Endodermal cell (in vitro differentiated cells): ENCODE measurements around the gene ANKFN1. TPM values are rescaled to one million over a fixed set of nuclear protein-coding genes. Genes with fewer than 3 reads are reported as not detected.

Source experiments
- DNase-seq: peaks from one replicate; pipeline ENCODE4 v3.0.0-alpha.2; 2017
- H3K27ac ChIP-seq: 2 replicates; pipeline ENCODE4 v1.5.1; 2013; ENCODE audit warnings: mild to moderate bottlenecking, low read depth, low read length, moderate library complexity
- H3K27me3 ChIP-seq: 2 replicates; pipeline ENCODE4 v1.6.1; 2013; ENCODE audit warnings: mild to moderate bottlenecking, low read length, moderate library complexity; ENCODE audit not compliant: insufficient read depth, control insufficient read depth, poor library complexity, severe bottlenecking
- H3K36me3 ChIP-seq: 2 replicates; pipeline ENCODE4 v1.7.0; 2013; ENCODE audit warnings: mild to moderate bottlenecking, low read length, moderate library complexity; ENCODE audit not compliant: control insufficient read depth, insufficient read depth
- H3K4me1 ChIP-seq: one replicate; pipeline ENCODE4 v1.7.0; 2013; ENCODE audit warnings: low read length; ENCODE audit not compliant: control insufficient read depth, insufficient read depth
- H3K4me3 ChIP-seq: 2 replicates; pipeline ENCODE4 v1.5.1; 2013; ENCODE audit warnings: mild to moderate bottlenecking, low read length, moderate library complexity
- H3K9ac ChIP-seq: 2 replicates; pipeline ENCODE4 v1.6.1; 2013; ENCODE audit warnings: mild to moderate bottlenecking, low read length, moderate library complexity; ENCODE audit not compliant: poor library complexity, severe bottlenecking; ENCODE audit errors: extremely low read depth
- H3K9me3 ChIP-seq: 2 replicates; pipeline ENCODE4 v1.6.1; 2013; ENCODE audit warnings: mild to moderate bottlenecking, low read length, moderate library complexity; ENCODE audit not compliant: control insufficient read depth
- H3K27ac Mint-ChIP-seq: 2 replicates; pipeline ENCODE4 v1.8.0; 2020; ENCODE audit warnings: mixed read lengths
- H3K27me3 Mint-ChIP-seq: 2 replicates; pipeline ENCODE4 v1.8.0; 2021; ENCODE audit warnings: mild to moderate bottlenecking, mixed read lengths; ENCODE audit not compliant: insufficient read depth
- H3K36me3 Mint-ChIP-seq: 2 replicates; pipeline ENCODE4 v1.8.0; 2020; ENCODE audit warnings: low read depth, mixed read lengths
- H3K4me1 Mint-ChIP-seq: 2 replicates; pipeline ENCODE4 v1.8.0; 2020; ENCODE audit warnings: mixed read lengths
- H3K4me3 Mint-ChIP-seq: 2 replicates; pipeline ENCODE4 v1.8.0; 2020; ENCODE audit warnings: mild to moderate bottlenecking, moderate library complexity, mixed read lengths
- H3K9me3 Mint-ChIP-seq: 2 replicates; pipeline ENCODE4 v1.8.0; 2020; ENCODE audit warnings: mild to moderate bottlenecking, mixed read lengths
- WGBS, 2 experiments: methylation state at CpG; one replicate each; pipeline versions ENCODE4 v1.1.5 to v1.1.7; 2013; ENCODE audit warnings: missing lambda C conversion rate in 2 of 2, mixed read lengths in 1 of 2; ENCODE audit not compliant: insufficient coverage in 1 of 2, insufficient read length in 1 of 2; 5-methylcytosine and 5-hydroxymethylcytosine counted together
- total RNA-seq, 2 donors: library from RNA; stranded (reverse); fragmentation: NEBNext Ultra II Directional in 1 of 2; extraction: Animal tissue kit (Norgen Biotek cat#: 25700) in 1 of 2; gene quantifications; 2 replicates in 1 of 2; 3 replicates in 1 of 2; pipeline ENCODE4 v1.2.1, GENCODE V29; 2021
- TF ChIP-seq, protein P1 (sequence below): fragments of 200-600 bp; sonication (generic); conservative IDR thresholded peaks from 2 replicates; pipeline ENCODE4 v1.5.0; 2021; ENCODE audit warnings: antibody characterized with exemption, mild to moderate bottlenecking

The ANKFN1 gene
- total RNA-seq, 2 donors from 2014 or later = not detected

- DNase-seq = no peak
Observed at GRCh38 chr17:56176091-56176490, 22.8 kb downstream of the ANKFN1 start.

DNA sequence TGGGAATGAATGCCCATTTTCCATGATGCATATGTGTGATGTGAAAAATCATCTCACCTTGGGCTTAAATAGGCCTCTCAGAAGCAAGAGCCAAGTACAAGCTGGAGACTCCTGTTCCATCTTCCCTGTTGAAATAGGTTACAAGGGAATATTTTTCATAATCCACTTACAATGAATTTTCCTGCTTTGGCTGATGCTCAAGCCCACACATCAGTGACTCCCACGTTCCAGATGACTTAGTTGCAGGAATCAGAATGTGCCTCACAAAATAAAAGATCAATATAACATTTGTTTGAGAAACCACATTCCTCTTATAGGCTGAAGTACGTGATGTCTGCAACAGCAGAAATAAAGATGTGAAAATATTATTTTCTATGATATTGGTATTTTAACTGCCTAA lies 24.1 kb downstream of the ANKFN1 start:
- TF ChIP-seq, protein P1, sequence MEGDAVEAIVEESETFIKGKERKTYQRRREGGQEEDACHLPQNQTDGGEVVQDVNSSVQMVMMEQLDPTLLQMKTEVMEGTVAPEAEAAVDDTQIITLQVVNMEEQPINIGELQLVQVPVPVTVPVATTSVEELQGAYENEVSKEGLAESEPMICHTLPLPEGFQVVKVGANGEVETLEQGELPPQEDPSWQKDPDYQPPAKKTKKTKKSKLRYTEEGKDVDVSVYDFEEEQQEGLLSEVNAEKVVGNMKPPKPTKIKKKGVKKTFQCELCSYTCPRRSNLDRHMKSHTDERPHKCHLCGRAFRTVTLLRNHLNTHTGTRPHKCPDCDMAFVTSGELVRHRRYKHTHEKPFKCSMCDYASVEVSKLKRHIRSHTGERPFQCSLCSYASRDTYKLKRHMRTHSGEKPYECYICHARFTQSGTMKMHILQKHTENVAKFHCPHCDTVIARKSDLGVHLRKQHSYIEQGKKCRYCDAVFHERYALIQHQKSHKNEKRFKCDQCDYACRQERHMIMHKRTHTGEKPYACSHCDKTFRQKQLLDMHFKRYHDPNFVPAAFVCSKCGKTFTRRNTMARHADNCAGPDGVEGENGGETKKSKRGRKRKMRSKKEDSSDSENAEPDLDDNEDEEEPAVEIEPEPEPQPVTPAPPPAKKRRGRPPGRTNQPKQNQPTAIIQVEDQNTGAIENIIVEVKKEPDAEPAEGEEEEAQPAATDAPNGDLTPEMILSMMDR = no peak
- H3K4me1 ChIP-seq = no peaks in the 10 kb centered on the region
- H3K36me3 Mint-ChIP-seq = no peaks in the 10 kb centered on the region
- H3K27me3 ChIP-seq = peaks cover 6% of the 10 kb centered on the region
- H3K4me3 ChIP-seq = no peak overlapping the region
- no peaks in the 10 kb centered on the region for H3K9me3 ChIP-seq
- H3K9ac ChIP-seq = no peak overlapping the region
- no peak overlapping the region for H3K27ac Mint-ChIP-seq
- no peak overlapping the region for H3K4me3 Mint-ChIP-seq
- H3K36me3 ChIP-seq = no peaks in the 10 kb centered on the region
- H3K27me3 Mint-ChIP-seq = peaks cover 5% of the 10 kb centered on the region
- DNase-seq = no peak
- no peaks in the 10 kb centered on the region for H3K9me3 Mint-ChIP-seq
- no peak overlapping the region for H3K27ac ChIP-seq
- WGBS, 2 experiments = 88% methylated on average over 1 of the region's 2 CpGs; no CpG with 5 or more reads in 1 of the 2 experiments
- peaks cover 2% of the 10 kb centered on the region for H3K4me1 Mint-ChIP-seq

More at GRCh38 chr17:56176091-56176490, 22.8 kb downstream of the ANKFN1 start:
- no peak overlapping the region for H3K4me3 Mint-ChIP-seq
- TF ChIP-seq, protein P1 = no peak
- H3K27ac Mint-ChIP-seq = no peak overlapping the region
- no peaks in the 10 kb centered on the region for H3K36me3 Mint-ChIP-seq
- Histone ChIP-seq H3K27ac (no peak overlapping the region), H3K4me3 (no peak overlapping the region), H3K9ac (no peak overlapping the region), H3K4me1 (no peaks in the 10 kb centered on the region), H3K9me3 (no peaks in the 10 kb centered on the region), H3K36me3 (no peaks in the 10 kb centered on the region), H3K27me3 (peaks cover 6% of the 10 kb centered on the region)
- H3K9me3 Mint-ChIP-seq = no peaks in the 10 kb centered on the region
- 87 to 92% methylated on average over 3 to 4 of the region's 4 CpGs for WGBS, 2 experiments
- H3K27me3 Mint-ChIP-seq = peaks cover 5% of the 10 kb centered on the region
- peaks cover 2% of the 10 kb centered on the region for H3K4me1 Mint-ChIP-seq

DNA sequence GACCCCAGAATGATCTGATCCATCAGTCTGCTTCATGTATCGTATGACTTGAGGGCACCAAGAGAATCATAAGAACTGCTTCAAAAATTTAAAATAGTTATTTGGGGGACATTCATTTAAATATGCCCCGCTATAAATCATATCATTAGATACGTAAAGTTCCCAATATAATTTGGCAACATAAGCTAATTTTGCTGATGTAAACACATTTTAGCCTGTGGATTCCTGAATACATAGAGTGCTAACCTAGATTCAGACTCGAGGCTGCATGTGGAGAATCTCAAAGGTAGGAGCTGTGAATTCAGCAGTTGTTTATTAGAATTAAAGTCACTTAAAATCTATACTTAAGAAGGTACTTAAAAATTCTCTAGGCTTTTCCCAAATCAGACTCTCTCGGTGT lies 24.9 kb downstream of the ANKFN1 start:
- Mint-ChIP-seq H3K4me3 (no peak overlapping the region), H3K27ac (no peak overlapping the region), H3K9me3 (no peaks in the 10 kb centered on the region), H3K27me3 (peaks cover 5% of the 10 kb centered on the region), H3K4me1 (peaks cover 2% of the 10 kb centered on the region), H3K36me3 (no peaks in the 10 kb centered on the region)
- Histone ChIP-seq H3K4me1 (no peaks in the 10 kb centered on the region), H3K4me3 (no peak overlapping the region), H3K27me3 (peaks cover 6% of the 10 kb centered on the region), H3K36me3 (no peaks in the 10 kb centered on the region), H3K27ac (no peak overlapping the region), H3K9ac (no peak overlapping the region), H3K9me3 (no peaks in the 10 kb centered on the region)
- no peak for DNase-seq
- TF ChIP-seq, protein P1 = no peak
- 96 to 100% methylated on average over 2 to 5 of the region's 5 CpGs for WGBS, 2 experiments
